NB4 (cell line): ENCODE data around the gene DIAPH3.

Experiments
- MYC ChIP-seq: IDR thresholded peaks from 2 replicates; pipeline ENCODE4 v1.6.1; 2011; ENCODE audit warnings: low read depth, low read length
- POLR2A ChIP-seq: IDR thresholded peaks from 2 replicates; pipeline ENCODE4 v1.6.1; 2011; ENCODE audit warnings: mild to moderate bottlenecking; ENCODE audit not compliant: insufficient read length; ENCODE audit errors: extremely low read depth
- TF ChIP-seq, protein P1 (sequence below): IDR thresholded peaks from one replicate; pipeline ENCODE4 v1.5.1; 2012; ENCODE audit warnings: low read depth, low read length
- TF ChIP-seq, protein P2 (sequence below): IDR thresholded peaks from 2 replicates; pipeline ENCODE4 v1.6.1; 2011; ENCODE audit warnings: low read depth, low read length

DNA sequence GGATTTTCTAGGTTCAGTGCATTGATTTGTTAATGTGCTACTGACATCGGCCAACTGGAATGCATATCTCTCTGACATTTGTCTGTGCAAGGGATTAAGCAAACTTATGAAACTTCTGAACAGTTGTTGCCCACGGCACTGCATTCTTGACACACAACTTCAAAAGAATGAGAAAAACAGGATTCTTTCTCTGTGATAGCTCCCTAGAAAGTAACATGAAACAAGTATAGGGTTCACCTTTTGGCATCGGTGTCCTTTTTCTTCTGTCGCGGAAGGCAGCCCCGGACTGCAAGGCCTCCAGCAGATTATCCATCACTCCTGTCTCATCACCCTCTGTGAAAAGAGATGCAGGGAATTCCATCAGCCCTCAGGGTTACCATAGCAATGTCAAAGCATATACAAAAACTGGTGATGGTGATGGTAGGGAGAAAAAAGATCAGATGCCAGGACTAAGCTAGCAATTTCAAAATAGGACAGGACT, 389.2 kb downstream of the DIAPH3 start:
- no peak for TF ChIP-seq POLR2A
- TF ChIP-seq, protein P1, sequence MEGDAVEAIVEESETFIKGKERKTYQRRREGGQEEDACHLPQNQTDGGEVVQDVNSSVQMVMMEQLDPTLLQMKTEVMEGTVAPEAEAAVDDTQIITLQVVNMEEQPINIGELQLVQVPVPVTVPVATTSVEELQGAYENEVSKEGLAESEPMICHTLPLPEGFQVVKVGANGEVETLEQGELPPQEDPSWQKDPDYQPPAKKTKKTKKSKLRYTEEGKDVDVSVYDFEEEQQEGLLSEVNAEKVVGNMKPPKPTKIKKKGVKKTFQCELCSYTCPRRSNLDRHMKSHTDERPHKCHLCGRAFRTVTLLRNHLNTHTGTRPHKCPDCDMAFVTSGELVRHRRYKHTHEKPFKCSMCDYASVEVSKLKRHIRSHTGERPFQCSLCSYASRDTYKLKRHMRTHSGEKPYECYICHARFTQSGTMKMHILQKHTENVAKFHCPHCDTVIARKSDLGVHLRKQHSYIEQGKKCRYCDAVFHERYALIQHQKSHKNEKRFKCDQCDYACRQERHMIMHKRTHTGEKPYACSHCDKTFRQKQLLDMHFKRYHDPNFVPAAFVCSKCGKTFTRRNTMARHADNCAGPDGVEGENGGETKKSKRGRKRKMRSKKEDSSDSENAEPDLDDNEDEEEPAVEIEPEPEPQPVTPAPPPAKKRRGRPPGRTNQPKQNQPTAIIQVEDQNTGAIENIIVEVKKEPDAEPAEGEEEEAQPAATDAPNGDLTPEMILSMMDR: no peak
- TF ChIP-seq, protein P2, sequence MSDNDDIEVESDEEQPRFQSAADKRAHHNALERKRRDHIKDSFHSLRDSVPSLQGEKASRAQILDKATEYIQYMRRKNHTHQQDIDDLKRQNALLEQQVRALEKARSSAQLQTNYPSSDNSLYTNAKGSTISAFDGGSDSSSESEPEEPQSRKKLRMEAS: no peak
- TF ChIP-seq MYC: no peak
